Stimulated activated CD4-positive, alpha-beta T cell treated with anti-CD3 and anti-CD28 coated beads, Interleukin-2, amount 100 ng/mL, for 4 hours (primary cell): ENCODE results near the gene SLC17A2.

ENCODE experiments used
- DNase-seq: peaks from one replicate; pipeline ENCODE4 v3.0.0-alpha.2; 2020; ENCODE audit warnings: low read depth

SLC17A2 gene

GRCh38 chr6:25919657-25920056 is 10.8 kb downstream of the SLC17A2 start:
- DNase-seq = no peak

DNA sequence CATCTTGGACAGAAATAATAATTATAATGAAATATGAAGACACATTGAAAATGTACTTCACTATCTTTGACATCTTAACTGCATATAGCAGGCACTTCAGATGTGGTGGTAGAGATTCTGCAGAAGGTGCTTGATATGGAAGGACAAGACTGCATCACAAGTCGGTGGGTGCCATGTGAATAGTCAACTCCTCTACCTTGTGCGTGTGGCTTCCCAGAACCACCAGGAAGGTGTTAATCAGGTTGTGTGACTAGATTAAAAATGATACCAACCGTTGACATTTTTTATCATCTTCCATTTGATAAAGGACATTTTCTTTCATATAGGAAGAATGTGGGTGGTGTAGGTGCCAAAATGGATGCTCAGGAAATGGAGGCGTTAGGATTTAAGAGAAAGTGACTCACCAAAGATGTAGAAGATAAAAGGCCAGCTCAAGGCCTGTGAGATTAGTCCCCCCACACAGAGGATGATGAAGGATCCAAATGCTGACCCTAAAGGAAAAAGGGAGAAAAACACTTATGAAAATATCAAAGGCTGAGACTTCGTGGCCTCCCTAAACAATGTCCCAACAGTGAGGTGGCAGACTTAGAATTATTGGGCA is 12.3 kb downstream of the SLC17A2 start:
- DNase-seq = no peak

- no peak for DNase-seq
Measured at GRCh38 chr6:25916789-25917490, 13.6 kb downstream of the SLC17A2 start.

- no peak for DNase-seq
Measured at GRCh38 chr6:25916330-25916729, 14.2 kb downstream of the SLC17A2 start.

- DNase-seq = no peak
Measured at GRCh38 chr6:25913741-25914140, 16.8 kb downstream of the SLC17A2 start.

DNA sequence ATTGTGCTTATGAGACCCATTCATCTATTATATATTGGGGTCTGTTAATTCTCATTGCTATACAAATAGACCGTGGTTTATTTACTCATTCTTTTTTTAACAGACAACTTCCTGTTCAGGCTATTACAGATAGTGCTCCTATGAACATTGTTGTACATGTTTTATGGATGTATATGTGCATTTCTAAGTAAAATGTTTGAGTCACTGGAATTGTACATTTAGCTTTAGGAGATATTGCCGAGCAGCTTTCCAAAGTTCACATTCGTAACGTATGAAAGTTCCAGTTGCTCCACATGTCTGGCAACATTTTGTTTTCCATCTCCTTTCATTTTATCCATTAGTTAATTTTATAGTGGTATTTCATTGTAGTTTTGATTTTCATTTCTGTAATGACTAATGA is 19.1 kb downstream of the SLC17A2 start:
- no peak for DNase-seq

DNA sequence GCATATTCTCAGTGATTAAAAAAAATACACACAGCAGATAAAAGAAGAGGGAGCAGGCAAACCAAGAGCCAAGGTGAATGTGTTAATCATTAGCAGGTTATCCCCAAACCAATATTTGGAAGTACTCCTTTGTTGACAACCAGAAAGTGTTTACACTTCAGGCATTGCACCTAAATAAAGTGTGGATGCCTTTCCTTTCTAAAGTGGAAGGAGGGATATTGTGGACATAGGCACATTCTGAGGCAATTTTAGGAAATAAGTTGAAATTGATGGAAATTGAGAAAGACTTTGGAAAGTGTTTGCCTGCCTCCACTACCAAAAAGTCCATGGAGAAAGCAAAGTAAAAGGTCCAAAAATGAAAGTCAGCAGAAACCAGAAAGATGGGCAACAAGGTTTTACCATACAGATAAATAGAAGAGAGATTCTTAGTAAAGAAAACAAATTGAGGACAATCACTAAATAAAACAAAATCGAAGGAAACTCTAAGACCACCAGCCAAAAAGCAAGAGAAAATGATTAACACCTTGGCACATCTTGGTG is 22.9 kb downstream of the SLC17A2 start:
- DNase-seq = no peak

DNA sequence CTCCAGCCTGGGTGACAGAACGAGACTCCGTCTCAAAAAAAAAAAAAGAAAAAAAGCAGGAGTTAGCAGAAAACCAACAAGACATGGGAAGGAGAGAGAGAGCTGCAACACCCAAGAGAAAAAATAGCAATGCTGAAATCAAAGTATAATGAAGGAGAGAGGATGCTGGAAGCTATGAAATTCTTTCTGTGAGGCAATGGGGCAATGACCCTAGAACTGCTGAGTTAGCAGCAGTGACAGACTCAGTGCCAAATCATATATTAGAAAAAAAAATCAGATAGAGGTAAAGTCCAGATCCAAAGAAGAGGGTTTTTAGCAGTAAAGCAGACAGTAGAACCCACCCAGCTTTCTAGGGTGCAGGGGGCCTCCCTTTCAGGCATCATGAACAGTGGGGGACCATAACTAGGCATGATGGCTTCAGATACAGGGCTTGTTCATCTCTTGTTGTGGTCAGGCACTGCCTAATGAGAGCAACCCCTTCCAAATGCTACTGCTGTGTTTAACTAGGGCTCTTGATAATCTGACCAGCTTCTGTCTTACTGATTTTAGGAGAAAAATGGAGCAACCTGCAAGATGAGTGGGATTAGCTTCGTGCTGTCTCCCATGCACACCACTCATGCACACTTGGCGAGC is 26.9 kb downstream of the SLC17A2 start:
- DNase-seq = no peak

- no peak for DNase-seq
Measured at GRCh38 chr6:25902071-25902470, 28.4 kb downstream of the SLC17A2 start.

DNA sequence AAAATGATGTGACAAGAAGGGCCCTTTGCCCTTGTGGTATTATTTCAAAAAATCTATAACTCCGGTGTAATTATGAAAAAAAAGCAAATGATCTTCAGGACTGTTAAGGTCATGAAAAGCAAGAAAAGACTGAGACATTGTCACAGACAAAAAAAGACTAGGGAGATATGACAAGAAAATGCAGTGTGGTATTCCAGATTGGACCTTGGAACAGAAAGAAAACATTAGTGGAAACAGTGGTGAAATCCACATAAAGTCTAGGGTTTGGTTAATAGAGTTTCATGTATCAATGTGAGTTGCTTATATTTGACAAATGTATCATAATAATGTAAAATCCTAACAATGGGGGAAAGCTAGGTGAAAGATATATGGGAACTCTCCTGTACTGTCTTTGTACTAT is 29.6 kb downstream of the SLC17A2 start:
- no peak for DNase-seq

DNA sequence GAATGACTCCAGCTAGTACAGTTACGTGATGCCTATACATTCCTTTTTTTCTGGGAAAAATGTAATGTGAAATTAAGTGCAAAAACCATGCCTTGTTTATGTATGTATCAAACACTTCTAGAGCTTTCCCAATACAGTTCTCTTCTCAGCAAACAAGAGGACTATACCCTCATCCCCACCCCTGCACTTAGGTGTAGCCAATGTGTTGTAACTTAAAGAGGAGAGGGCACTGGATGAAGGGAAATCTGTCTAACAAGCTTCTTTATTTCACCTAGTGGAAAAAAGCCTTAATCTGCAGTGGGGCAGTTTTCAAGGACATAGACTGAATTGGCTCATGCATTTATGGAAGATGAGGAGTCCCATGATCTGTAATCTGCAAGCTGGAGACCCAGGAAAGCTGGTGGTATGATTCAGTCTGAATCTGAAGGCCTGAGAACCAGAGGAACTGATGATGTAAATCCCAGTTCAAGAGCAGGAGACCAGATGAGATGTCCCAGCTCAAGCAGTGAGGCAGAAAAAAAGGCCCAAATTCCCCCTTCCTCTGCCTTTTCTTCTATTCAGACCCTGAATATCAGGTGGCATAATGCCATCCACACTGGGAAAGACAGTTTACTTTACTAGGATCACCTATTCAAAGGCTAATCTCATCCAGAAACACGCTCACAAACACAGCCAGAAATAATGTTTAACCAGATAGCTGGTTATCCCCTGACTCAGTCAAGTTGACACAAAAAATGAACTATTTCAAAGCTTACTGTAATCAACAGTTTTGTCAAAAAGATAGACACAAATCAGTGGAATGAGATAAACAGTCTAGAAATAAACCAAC is 30.7 kb downstream of the SLC17A2 start:
- DNase-seq = no peak

DNA sequence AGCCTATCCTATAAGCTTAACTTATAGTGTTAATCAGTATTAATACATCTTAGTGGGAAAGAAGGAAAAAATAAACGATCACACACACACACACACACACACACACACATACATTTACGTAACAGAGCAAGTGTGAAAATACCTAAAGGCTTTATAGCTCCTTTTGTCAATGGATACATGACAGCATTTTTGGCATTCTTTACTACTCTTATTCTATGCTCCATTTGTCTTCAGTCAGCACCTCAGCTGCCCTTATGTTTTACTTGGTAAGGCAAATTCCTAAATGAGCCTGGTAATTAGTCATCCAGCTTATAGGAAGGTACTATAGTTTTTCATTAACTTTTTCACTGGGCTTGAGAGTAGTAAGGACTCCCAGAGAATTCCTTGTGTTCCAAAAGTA is 31.4 kb downstream of the SLC17A2 start:
- DNase-seq = no peak

GRCh38 chr6:25898289-25898977 is 32.1 kb downstream of the SLC17A2 start:
- DNase-seq = no peak

DNA sequence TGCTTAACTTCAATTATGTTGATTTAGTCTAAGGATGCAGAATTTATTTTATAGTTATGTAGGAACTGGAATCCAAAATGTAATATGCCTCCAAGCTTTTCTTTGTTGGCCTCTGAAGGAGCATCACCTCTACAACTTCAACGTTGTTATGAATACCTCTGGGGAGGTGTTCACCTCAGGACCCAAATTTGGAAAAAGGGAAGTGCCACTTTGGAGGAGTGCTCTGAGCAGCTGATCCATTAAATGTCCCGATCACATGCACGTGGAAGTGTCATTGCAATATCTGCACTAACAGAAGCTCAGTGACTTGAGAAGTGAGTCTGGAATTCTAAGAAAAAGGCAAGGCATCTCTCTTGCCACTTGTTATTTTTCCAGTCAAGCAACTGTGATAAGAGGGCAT is 34.2 kb downstream of the SLC17A2 start:
- DNase-seq = no peak

DNA sequence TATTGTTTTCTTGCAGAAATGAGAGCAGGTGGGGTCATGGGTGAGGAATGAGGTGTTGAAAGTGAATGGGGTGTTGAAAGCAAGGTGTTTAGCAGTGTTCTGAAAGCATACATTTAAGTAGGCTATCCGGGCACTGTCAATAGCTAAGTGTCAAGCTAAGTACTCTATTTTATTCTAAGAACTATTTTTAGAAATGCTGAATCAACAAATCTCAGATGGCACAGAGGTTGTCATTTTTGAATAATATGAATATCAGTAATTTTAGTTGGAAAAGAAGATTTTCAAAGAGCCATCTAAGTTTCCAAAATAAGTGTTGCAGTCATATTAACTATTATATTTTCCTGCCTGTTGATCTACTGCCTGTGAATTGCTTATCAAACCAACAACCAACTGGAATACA is 34.7 kb downstream of the SLC17A2 start:
- no peak for DNase-seq

DNA sequence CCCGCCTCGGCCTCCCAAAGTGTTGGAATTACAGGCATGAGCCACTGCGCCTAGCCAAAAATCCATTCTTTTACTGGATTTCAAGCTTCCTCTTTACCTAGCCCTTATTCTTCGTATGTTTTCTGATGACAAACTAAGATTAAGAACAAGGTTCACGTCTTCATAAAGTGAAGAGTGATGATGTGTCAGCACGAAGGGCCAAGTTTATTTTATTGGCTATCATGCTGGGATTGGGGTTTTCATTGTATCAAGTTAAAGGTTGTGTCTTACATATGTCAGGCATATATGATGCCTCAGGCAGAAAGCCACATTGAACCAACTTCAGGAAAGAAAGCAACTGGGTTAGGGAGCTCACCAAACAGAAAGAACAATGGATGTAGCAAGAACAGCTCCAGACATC is 36.7 kb downstream of the SLC17A2 start:
- DNase-seq = no peak

GRCh38 chr6:25892877-25893276 is 37.6 kb downstream of the SLC17A2 start:
- DNase-seq = no peak

DNA sequence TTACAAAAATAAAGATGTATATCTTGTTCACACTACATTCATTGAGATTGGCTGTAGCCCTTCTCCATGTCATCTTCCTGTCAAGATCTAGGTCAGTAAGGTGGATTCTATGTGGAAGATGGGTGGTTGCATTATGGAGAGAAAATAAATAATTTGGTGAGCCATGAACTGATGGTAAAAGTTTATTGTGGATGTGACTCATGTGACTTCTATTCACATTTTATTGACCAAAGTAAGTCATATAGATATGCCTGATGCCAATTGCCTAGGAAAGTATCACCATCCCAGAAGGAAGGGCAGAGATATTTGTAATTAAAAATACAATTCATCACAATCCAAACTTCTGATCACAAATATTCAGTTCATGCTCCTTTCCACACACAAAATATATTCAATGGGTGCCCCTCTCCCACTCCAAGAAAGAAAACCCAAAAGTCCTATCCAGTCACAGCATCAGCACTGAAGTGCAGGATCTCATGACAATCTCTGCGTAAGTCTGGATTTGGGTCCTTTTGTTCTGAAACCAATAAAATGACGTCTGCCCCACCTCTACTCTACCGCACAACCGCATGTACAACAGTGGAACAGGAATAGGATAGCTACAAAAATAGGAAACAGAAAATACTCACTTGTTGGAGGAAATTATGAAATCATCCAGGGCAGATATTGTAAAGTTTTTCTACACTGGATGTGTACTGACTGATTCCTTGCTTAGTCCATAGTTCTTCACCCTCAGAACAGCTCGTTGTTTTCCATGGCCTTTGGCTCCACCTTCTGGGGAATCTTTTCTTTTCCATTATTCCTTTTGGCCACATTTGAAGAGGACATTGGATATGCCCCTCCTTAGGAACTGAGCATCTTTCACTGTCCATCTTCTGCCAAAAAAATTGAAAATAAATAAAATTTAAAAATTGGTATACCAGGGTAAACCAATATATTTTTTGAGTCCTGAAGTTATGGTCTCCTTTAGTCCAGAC is 40.3 kb downstream of the SLC17A2 start:
- no peak for DNase-seq

DNA sequence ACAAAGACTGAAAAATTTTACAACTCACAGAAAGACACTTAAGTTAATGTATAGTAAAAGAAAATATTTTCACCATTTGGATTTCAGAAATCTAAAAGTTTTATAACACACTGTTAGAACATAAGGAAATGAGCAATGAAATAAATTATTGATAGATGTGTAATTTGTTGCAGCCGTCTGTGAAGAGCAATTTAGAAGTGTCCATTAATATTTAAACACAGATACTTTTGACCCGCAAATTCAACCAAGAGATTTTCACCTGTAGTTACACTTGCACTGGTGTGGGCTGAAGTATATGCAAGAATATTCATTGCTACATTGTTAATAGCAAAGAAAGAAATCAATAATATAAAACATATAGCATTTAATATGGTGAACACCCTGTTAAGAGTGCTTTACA is 41.9 kb downstream of the SLC17A2 start:
- DNase-seq = no peak

- DNase-seq = no peak
Measured at GRCh38 chr6:25886066-25886465, 44.4 kb downstream of the SLC17A2 start.

DNA sequence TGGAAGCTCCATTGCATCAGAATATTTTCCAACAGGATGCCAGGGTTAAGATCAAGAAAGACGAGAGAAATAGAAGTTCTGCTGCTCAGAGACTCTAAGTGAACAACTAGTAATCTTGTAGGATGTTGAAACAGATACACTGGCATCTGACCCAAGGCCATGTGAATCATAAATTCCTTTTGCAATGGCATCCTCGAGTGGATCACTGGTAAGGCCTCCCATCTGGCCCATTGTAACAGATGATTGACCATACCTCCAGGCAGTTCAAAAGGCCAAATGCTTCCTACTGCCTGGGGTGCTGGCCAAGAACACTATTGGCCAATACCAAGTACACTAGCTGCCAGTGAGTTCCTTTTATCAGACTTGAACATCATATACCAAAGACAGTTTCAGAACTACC is 46.5 kb downstream of the SLC17A2 start:
- no peak for DNase-seq
